ENCODE measurements around the gene A4GALT.
A peak's percentile ranks its signal among the peaks of the same experiment; 100 is the strongest.

Gene A4GALT

DNA sequence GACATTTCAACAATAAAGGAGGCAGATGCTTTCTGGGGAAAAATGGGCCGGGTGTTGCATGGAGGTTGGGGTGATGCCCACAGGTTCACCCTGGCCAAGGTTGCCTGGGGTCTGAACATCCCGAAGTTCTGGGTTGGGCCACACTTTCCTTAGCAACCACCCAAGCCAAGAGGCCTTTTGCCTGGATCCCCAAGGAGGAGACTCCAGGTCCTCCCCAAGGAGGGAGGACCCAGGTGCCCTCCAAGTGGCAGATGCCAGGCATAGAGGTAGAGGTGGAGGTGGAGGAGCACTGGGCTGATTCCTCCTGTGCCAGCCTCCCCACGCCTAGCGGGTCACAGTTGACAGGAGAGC, 72.7 kb downstream of the A4GALT start:
- DNase-seq = no peak

GRCh38 chr22:42646569-42647525, 73.8 kb downstream of the A4GALT start:
- no peak for DNase-seq

DNA sequence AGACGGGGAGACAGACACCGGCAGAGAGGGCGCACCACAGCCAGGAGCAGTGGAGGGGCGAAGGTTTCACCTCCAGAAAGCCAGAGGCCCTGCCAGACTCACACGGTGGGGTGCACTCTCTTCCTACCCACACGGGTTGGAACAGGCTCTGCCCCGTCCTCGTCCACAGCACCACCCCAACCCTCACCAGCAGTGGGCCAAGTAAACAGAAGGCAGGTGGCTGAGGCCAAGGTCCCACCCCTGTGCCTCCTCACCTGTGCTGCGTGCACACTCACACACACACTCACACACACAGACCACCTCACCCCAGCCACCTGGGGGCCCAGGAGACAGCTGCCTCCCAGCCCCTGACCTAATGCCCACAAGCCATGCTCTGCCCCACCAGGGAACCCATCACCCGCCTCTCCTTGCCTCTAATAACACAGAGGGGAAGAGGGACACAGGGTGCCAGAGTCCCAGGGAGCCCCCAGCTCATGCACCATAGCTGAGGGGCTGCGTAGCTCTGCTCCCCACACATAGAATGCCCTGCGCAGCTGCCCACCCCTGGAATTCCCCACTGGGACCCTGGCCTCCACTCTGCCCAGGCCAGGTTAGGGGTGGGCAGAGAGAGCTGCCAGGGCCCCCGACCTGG, 74.6 kb downstream of the A4GALT start:
- no peak for DNase-seq

GRCh38 chr22:42645341-42645937, 75.2 kb downstream of the A4GALT start:
- no peak for DNase-seq

GRCh38 chr22:42644422-42645340, 76.0 kb downstream of the A4GALT start:
- DNase-seq = peak in 3 of 4 experiments; percentile 30 to 49 (median 38)

DNA sequence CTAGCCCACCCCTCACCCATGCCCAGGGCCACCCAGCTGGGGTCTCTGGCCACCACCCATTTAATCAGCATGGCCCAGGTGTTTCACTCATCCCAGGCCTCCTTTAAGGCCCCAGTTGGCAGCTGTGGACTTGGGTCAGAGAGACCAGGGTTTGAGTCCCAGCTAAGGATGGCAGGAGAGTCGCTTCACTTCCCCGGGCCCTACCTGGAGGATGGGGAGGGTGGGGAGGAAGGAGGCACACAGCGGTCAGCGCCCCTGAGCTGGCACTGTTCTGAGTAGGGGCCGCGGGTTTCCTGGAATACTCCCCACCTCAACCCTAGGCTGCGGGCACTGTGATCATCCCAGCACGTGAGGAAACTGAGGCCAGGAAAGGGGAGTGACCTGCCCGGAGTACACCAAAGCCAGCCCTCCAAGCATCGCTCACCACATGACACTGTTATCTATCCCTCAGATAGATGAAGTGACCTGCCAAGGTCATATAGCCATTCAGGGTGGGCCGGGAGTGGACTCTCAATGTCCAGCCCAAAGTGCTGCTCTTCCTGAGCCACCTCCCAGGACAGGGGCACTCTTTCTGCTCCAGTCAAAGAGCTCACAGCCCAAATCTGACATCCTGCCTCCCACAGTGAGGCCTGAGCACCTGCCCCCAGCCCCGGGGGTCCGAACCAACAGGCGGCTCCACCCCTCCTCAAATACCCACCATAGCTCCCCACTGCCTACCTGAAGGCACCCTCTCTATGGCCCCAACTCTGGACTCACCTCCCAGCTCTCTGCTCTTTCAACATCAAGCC, 76.8 kb downstream of the A4GALT start:
- DNase-seq = no peak

- peak; percentile 37 to 64 (median 56) for DNase-seq
Measured at GRCh38 chr22:42642806-42643633, 77.7 kb downstream of the A4GALT start.
